GM18870 (cell line): ENCODE data around the gene MCCD1.
"Not testable (repeated sequence)": the region's sequence is repeated elsewhere in the genome, so short reads cannot be mapped to it uniquely, and the experiment has no call there.

Experiments used
- ATAC-seq: cut with Tn5 transposase; IDR thresholded peaks from one replicate; pipeline ENCODE4 v1.9.1; 2021; ENCODE audit warnings: moderate library complexity; ENCODE audit not compliant: unreplicated experiment

The MCCD1 gene

GRCh38 chr6:31541658-31542521 lies 13.1 kb downstream of the MCCD1 start, which contains the start of gene DDX39B:
Gene DDX39B, minus strand, starts transcription at chr6:31542003. Its CDS starts 1,471 bp downstream, at chr6:31540532.
- peak; percentile 50 for ATAC-seq

DNA sequence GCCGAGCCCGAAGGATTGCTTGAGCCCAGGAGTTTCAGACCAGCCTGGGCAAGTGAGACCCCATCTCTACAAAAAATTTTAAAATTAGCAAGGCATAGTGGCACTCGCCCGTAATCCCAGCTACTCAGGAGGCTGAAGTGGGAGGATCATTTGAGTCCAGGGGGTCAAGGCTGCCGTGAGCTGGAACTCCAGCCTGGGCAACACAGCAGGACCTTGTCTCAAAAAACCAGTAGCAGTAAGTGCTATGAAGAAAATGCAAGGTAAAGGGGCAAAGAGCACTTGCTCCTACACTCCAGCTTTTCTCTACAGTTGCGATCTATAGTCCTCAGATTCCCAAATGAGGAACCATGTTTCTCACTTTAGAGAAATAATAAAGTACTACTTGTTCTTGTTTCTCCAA lies 14.9 kb downstream of the MCCD1 start:
- ATAC-seq = no peak

DNA sequence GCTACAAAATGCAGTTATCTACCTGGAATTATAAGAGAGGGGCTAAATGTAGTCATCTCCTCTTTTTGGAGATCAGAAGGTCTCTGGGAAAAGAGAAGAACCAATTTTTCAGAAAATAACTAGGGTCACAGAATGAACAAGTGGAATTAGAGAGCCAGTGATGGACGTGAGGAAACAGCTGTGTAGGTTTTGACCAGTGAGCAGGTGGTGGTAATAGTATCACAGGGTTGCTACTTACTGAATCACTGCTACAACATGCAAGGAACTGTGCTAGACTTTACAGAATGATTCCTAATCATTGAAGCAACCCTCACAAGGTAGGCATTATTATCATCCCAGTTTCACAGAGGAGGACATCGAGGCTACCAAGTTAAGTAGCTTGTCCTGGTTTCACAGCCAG lies 15.9 kb downstream of the MCCD1 start:
- ATAC-seq = no peak

- ATAC-seq = no peak
Measured at GRCh38 chr6:31545291-31545690, 16.5 kb downstream of the MCCD1 start.

DNA sequence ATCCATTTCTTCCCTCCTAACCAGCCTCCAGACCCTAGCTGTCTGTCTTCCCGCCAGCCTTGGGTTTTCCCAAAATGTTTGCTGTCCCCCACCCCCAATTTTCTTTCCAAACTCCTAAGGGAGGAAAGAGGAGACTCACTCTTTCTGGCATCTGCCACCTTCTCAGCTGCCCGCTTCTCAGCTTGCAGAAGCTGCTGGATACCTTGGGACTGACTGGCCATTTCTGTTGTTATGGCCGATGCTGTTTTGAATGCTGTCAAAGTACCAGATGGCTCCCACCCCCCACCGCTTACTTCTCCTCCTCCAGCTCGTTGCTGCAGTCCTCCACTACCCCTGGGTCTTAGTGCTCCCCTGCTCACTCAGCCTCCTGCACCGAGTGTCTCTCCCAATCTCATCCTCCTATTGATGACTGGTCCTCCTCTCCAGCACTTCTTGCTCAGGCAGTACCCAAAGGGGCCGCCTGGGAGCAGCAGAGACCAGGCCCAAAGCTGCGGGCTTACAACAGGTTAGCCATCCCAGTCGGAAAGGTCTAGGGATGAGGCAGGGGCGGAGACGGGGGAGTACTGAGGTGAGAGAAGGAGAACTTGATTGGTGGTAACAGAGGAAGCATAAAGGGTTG lies 17.7 kb downstream of the MCCD1 start, which contains the start of gene ATP6V1G2:
Gene ATP6V1G2, minus strand, starts transcription at position 270 of the 619 bp plus-strand sequence. Its CDS starts 49 bp downstream, at position 221.
- peak; percentile 42 for ATAC-seq

- ATAC-seq = no peak
Measured at GRCh38 chr6:31546958-31547726, 18.4 kb downstream of the MCCD1 start, which contains the start of gene NFKBIL1. Gene NFKBIL1, plus strand, starts transcription at chr6:31547608. Its CDS starts 87 bp downstream, at chr6:31547695.

- ATAC-seq = no peak
Measured at GRCh38 chr6:31547727-31548543, 19.2 kb downstream of the MCCD1 start.

- ATAC-seq = no peak
Measured at GRCh38 chr6:31548544-31548873, 19.7 kb downstream of the MCCD1 start.

DNA sequence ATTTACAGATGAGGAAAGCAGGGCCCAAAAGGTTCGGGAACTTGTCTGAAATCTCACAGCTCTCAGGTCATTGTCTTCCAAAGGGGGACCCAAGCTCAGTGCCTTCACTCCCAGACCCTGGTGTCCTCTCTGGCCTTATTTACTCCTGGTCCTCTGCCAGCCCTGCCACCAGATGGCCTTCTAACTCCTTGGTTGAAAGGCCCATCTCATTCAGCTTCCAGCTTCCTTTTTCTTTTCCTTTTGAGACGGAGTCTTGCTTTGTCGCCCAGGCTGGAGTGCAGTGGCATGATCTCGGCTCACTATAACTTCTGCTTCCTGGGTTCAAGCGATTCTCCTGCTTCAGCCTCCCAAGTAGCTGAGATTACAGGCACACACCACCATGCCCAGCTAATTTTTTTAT lies 22.6 kb downstream of the MCCD1 start:
- ATAC-seq = not testable (repeated sequence)

- no peak for ATAC-seq
Measured at GRCh38 chr6:31556307-31556706, 27.5 kb downstream of the MCCD1 start.

DNA sequence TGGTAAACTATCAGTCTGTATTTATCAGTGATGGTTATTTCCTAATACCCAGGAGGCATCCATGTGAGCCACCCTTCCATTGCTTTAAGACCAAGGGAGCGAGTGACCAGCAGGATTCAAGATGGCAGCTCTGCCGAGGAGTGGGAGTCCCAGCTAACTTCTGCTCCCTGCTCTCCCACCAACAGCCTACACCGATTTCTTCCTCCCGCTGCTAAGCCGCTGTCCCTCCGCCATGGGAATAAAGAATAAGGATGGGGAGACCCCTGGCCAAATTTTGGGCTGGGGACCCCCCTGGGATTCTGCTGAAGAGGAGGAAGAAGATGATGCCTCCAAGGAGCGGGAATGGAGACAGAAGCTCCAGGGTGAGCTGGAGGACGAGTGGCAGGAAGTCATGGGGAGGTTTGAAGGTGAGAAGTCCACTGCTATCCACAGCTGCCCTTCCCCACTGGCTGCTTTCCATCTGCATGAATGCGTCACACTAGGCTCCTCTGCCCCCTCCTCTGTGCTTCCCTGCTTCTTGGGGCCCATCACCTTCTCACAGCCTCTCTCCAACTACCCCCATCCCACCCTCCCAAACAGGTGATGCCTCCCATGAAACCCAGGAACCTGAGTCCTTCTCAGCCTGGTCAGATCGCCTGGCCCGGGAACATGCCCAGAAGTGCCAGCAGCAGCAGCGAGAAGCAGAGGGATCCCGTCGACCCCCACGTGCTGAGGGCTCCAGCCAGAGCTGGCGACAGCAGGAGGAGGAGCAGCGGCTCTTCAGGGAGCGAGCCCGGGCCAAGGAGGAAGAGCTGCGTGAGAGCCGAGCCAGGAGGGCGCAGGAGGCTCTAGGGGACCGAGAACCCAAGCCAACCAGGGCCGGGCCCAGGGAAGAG lies 28.9 kb downstream of the MCCD1 start:
- no peak for ATAC-seq

GRCh38 chr6:31558318-31558625 lies 29.5 kb downstream of the MCCD1 start:
- ATAC-seq = no peak

DNA sequence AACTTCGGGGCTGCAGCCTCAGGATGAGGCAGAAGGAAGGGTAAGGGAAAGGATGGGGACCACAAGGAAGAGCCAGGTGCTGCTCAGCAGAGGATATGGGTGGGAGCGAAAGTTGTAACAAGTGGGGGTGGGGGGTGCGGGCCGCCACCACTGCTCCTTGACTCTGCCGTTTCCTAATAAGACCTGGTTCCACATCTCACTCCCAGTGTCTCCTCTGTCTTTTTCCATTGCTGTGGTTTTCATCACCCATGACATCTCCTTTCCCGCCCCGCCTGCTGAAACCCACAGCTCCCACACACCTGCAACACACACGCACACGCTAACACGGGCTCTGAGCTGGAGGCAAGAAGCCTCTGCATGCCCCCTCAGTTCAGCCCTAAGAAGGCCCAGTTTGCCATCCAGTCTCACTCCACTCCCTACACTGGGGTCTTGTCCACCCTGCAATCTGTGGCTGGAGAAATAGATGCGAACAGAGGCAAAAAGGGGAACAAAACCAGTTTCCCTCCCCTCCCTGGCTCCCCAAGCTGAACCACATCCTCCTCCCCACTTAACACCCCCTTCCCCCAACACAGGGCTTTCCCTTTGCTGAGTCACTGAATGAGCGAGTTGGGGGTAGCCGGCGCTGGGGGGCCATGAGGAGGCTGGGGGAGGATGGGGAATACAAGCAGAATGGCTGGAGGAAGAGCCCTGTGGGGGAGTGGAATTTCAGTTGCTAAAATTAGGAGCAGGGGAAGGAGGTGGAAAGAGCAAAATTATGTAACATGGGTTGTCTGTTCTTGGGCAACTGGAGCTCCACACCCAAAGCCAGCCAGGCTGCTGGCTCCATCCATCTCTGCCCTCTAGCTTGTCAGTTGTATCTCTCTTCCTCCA lies 30.1 kb downstream of the MCCD1 start:
- no peak for ATAC-seq

DNA sequence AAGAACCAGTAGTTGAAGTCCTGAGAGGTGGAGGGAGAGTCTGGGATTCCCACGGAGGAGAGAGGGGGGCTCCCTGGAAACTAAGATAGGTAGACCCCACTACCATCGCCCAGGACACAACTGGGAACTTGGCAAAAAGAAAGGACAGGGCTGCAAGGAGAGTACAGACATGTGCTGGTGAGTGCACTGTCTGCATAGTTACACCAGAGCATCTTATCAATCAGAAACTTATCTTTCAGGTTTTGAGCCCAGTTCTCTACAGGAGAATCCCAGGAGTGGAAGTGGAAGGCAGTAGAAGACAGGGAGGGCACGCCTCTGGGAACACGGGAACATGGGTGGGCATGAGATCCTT lies 30.8 kb downstream of the MCCD1 start:
- no peak for ATAC-seq

- ATAC-seq = peak; percentile 61
Measured at GRCh38 chr6:31559958-31560696, 31.4 kb downstream of the MCCD1 start.

- no peak for ATAC-seq
Measured at GRCh38 chr6:31560697-31561058, 31.9 kb downstream of the MCCD1 start.

- ATAC-seq = no peak
Measured at GRCh38 chr6:31567531-31568370, 39.0 kb downstream of the MCCD1 start.
